ENCODE measurements around the gene UCP1. TPM values are rescaled to one million over a fixed set of nuclear protein-coding genes. Genes with fewer than 3 reads are reported as not detected.

The UCP1 gene
- total RNA-seq, 1 donor from 2014 or later = not detected

DNA sequence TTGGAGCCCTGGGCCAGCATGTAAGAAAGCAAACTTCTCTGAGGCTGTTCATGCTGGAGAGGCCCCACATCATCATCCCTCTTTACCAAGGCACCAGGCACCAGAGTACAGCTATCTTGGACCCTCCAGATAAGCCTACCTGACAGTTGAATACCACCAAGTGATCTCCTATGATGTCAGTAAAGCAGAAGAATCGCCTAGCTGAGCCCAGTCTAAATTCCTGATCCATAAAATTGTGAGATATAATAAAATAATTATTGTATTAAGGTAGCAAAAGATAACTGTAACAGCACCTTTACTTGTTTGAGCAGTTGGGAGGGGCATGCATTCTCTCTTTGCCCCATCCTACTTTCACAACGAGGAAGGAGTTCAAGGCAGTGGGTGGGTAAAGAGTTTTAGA is 2.9 kb upstream of the UCP1 start:
- Histone ChIP-seq H3K27me3 (ENCODE audit: low read depth) (peaks cover 38% of the 10 kb centered on the region), H3K4me3 (no peak overlapping the region), H3K4me1 (peaks cover 21% of the 10 kb centered on the region), H3K9me3 (no peaks in the 10 kb centered on the region), H3K27ac (no peak overlapping the region), H3K36me3 (no peaks in the 10 kb centered on the region)
- intact Hi-C loops (cut with DNase I) = no loop called here
- TF ChIP-seq, protein P1, sequence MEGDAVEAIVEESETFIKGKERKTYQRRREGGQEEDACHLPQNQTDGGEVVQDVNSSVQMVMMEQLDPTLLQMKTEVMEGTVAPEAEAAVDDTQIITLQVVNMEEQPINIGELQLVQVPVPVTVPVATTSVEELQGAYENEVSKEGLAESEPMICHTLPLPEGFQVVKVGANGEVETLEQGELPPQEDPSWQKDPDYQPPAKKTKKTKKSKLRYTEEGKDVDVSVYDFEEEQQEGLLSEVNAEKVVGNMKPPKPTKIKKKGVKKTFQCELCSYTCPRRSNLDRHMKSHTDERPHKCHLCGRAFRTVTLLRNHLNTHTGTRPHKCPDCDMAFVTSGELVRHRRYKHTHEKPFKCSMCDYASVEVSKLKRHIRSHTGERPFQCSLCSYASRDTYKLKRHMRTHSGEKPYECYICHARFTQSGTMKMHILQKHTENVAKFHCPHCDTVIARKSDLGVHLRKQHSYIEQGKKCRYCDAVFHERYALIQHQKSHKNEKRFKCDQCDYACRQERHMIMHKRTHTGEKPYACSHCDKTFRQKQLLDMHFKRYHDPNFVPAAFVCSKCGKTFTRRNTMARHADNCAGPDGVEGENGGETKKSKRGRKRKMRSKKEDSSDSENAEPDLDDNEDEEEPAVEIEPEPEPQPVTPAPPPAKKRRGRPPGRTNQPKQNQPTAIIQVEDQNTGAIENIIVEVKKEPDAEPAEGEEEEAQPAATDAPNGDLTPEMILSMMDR (IDR thresholded peaks at IDR 0.05) = no peak
- DNase-seq (no peak), ATAC-seq (no peak)

DNA sequence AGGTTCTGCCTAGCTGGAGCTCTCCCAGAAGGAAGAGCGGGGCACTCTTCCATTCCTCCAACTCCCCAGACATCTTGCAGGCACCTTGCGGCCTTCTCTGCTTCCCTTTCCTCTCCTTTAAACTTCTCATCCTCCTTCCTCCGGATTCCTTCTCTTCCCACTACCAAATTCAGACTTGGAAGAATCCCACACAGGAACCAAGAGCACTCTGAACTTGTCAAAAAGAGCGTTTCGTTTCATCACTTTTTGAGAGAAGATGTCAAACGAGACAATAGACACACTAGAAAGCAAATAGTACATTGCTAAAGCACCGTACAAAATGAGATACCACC is 512 bp upstream of the UCP1 start:
- Histone ChIP-seq H3K27ac (no peak overlapping the region), H3K27me3 (ENCODE audit: low read depth) (peaks cover 38% of the 10 kb centered on the region), H3K9me3 (no peaks in the 10 kb centered on the region), H3K36me3 (no peaks in the 10 kb centered on the region), H3K4me3 (peak overlapping the region; percentile 63), H3K4me1 (peaks cover 21% of the 10 kb centered on the region)
- TF ChIP-seq, protein P1 (IDR thresholded peaks at IDR 0.05) = no peak
- no peak for DNase-seq
- no peak for ATAC-seq
- intact Hi-C loops (cut with DNase I) = no loop called here

DNA sequence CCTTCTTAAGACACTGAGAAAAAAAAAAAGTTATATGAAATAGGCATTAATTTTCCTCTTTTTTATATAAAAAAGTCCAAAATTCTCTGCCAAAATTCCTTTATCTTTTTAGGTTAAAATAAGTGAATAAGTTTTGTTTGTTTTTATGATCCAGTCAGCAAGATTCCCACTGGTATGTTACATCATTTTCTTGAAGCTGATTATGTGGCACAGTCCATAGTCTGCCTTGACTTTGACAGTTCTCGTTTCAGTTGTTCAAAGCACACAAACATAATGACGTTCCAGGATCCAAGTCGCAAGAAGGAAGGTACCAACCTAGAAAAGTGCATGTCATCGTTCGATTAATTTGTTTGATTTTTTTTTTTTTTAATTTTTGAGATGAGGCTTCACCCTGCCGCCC is 9.1 kb downstream of the UCP1 start:
- H3K27me3 ChIP-seq (ENCODE audit: low read depth) = no peaks in the 10 kb centered on the region
- no peaks in the 10 kb centered on the region for H3K4me1 ChIP-seq
- H3K36me3 ChIP-seq = no peaks in the 10 kb centered on the region
- ATAC-seq (no peak), DNase-seq (no peak)
- H3K9me3 ChIP-seq = no peaks in the 10 kb centered on the region
- TF ChIP-seq, protein P1 (IDR thresholded peaks at IDR 0.05) = no peak
- intact Hi-C loops (cut with DNase I) = no loop called here
- no peak overlapping the region for H3K4me3 ChIP-seq
- H3K27ac ChIP-seq = no peak overlapping the region

DNA sequence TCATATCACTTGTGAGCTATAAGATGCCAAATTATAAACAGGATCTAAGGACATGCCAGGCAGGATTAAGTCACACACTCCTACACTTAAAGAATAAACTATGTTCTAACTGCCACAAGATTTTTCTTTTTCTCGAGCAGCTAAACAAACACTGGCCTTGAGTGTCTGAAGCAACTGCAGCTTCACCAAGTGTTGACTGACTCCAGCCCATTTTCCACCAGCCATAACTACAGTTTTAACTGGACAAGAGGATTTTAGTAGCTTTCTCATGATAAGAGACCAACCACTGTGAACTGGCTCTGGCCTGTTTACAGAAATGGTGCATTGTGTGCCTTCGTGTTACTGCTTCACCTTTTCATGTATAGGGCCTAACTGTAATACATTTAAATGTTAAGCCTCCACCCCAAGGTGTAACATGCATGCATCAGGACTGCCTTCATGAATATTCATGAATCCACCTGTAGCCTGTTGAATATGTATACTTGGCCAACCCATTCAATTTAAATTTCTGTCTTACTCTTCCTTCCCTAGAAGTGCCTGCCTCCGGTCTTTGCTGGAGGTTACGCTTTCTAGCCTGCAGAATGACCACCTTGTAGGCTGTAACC is 10.8 kb downstream of the UCP1 start:
- ATAC-seq (peak; percentile 52 to 57), DNase-seq (no peak)
- peaks cover 2% of the 10 kb centered on the region for H3K36me3 ChIP-seq

DNA sequence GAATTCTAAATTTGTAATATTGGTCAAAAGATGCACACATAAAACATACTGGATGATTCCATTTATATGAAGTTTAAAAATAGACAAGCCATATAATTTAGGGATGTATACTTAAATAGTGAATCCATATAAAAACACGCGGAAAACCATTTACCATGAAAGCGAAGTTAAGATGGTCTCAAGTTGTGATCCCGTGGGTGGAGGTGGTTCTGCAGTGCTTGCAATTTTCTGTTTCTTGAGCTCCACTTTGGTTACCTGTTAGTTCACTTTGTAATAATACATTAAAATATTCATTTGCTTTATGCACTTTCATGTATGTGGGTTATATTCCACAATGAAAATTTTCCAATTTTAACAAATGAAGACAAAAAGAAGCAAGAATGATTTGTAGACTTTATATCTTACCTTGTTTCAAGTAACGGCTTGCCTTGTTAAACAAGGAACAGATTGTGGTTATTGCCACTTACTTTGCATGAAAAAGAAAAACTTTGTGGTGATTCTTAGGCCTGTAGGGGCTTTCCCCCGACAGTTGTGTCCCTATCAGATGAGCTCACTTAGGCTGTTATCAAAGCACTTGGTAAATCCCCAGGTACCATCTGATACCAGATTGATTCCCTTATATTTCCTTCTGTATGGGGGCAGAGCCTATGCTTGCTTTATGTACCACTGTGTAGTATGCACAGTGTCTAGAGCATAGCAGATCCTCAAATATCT is 12.2 kb downstream of the UCP1 start:
- Histone ChIP-seq H3K4me1 (no peaks in the 10 kb centered on the region), H3K36me3 (peaks cover 5% of the 10 kb centered on the region), H3K27me3 (ENCODE audit: low read depth) (no peaks in the 10 kb centered on the region), H3K9me3 (no peaks in the 10 kb centered on the region), H3K4me3 (no peak overlapping the region), H3K27ac (no peak overlapping the region)
- ATAC-seq (no peak), DNase-seq (no peak)
- TF ChIP-seq, protein P1 (IDR thresholded peaks at IDR 0.05) = no peak
- intact Hi-C loops (cut with DNase I) = no loop called here

More for the DNA sequence above, 10.8 kb downstream of the UCP1 start:
- TF ChIP-seq, protein P1 (IDR thresholded peaks at IDR 0.05) = no peak
- no peaks in the 10 kb centered on the region for H3K4me1 ChIP-seq
- no peaks in the 10 kb centered on the region for H3K27me3 ChIP-seq (ENCODE audit: low read depth)
- H3K9me3 ChIP-seq = no peaks in the 10 kb centered on the region
- H3K27ac ChIP-seq = no peak overlapping the region
- intact Hi-C loops (cut with DNase I) = no loop called here
- no peak overlapping the region for H3K4me3 ChIP-seq

All from lower lobe of right lung (tissue), 2 donors.